H9 (cell line): ENCODE measurements around the gene CMYA5. TPM values are rescaled to one million over a fixed set of nuclear protein-coding genes. Genes with fewer than 3 reads are reported as not detected.

Experiments used
- DNase-seq: peaks from one replicate; pipeline ENCODE4 v3.0.0-alpha.2; 2017
- H2AFZ ChIP-seq: one replicate; pipeline ENCODE4 v1.6.1; 2013; ENCODE audit warnings: mild to moderate bottlenecking, low read length, control low read depth, moderate library complexity
- H2AK5ac ChIP-seq: 2 replicates; pipeline ENCODE4 v1.6.1; 2013; ENCODE audit warnings: low read length, control low read depth, mixed read lengths; ENCODE audit not compliant: insufficient read length
- H2BK120ac ChIP-seq: one replicate; pipeline ENCODE4 v1.6.1; 2013; ENCODE audit warnings: low read depth, mild to moderate bottlenecking, low read length, control low read depth, inconsistent platforms; ENCODE audit not compliant: poor library complexity, severe bottlenecking
- H2BK12ac ChIP-seq: 2 replicates; pipeline ENCODE4 v1.6.1; 2013; ENCODE audit warnings: low read length, control low read depth, mixed read lengths, low read depth; ENCODE audit not compliant: insufficient read length
- H2BK15ac ChIP-seq: 2 replicates; pipeline ENCODE4 v1.6.1; 2013; ENCODE audit warnings: low read depth, low read length, control low read depth
- H2BK20ac ChIP-seq: one replicate; pipeline ENCODE4 v1.6.1; 2013; ENCODE audit warnings: low read depth, mild to moderate bottlenecking, low read length, control low read depth, inconsistent platforms; ENCODE audit not compliant: poor library complexity, severe bottlenecking
- H2BK5ac ChIP-seq: 2 replicates; pipeline ENCODE4 v1.6.1; 2013; ENCODE audit warnings: low read length, control low read depth, mixed read lengths; ENCODE audit not compliant: insufficient read length
- H3K14ac ChIP-seq: 2 replicates; pipeline ENCODE4 v1.6.1; 2013; ENCODE audit warnings: low read length, control low read depth; ENCODE audit not compliant: insufficient read depth
- H3K18ac ChIP-seq: 2 replicates; pipeline ENCODE4 v1.6.1; 2013; ENCODE audit warnings: low read depth, mild to moderate bottlenecking, mixed read lengths, low read length, control low read depth; ENCODE audit not compliant: insufficient read length
- H3K23ac ChIP-seq: 2 replicates; pipeline ENCODE4 v1.6.1; 2013; ENCODE audit warnings: low read length, control low read depth, mixed read lengths, low read depth; ENCODE audit not compliant: insufficient read length
- H3K23me2 ChIP-seq: 2 replicates; pipeline ENCODE4 v1.6.1; 2013; ENCODE audit warnings: low read depth, mild to moderate bottlenecking, mixed read lengths, low read length, control low read depth; ENCODE audit not compliant: insufficient read length, poor library complexity, severe bottlenecking
- H3K27ac ChIP-seq: 2 replicates; pipeline ENCODE4 v1.5.1; 2013; ENCODE audit warnings: low read length, control low read depth, mixed read lengths, low read depth; ENCODE audit not compliant: insufficient read length
- H3K27me3 ChIP-seq: 2 replicates; pipeline ENCODE4 v1.6.1; 2013; ENCODE audit warnings: low read length, control low read depth, inconsistent platforms; ENCODE audit not compliant: insufficient read depth
- H3K4ac ChIP-seq: 2 replicates; pipeline ENCODE4 v1.6.1; 2013; ENCODE audit warnings: low read depth, mild to moderate bottlenecking, control low read depth, inconsistent platforms, low read length, moderate library complexity
- H3K4me1 ChIP-seq: 2 replicates; pipeline ENCODE4 v1.6.1; 2013; ENCODE audit warnings: low read length, control low read depth, inconsistent platforms; ENCODE audit not compliant: insufficient read depth
- H3K4me2 ChIP-seq: 2 replicates; pipeline ENCODE4 v1.6.1; 2013; ENCODE audit warnings: low read length, control low read depth, mixed read lengths; ENCODE audit not compliant: insufficient read length, insufficient read depth
- H3K56ac ChIP-seq: 2 replicates; pipeline ENCODE4 v1.6.1; 2013; ENCODE audit warnings: low read depth, mild to moderate bottlenecking, mixed read lengths, low read length, control low read depth; ENCODE audit not compliant: insufficient read length
- H3K79me1 ChIP-seq: 2 replicates; pipeline ENCODE4 v1.6.1; 2013; ENCODE audit warnings: low read depth, mild to moderate bottlenecking, moderate library complexity, low read length, control low read depth, inconsistent platforms; ENCODE audit not compliant: insufficient read depth, poor library complexity, severe bottlenecking
- H3K79me2 ChIP-seq: 2 replicates; pipeline ENCODE4 v1.6.1; 2013; ENCODE audit warnings: low read length, control low read depth, inconsistent platforms; ENCODE audit not compliant: insufficient read depth
- H3K9ac ChIP-seq: 2 replicates; pipeline ENCODE4 v1.6.1; 2013; ENCODE audit warnings: low read length, control low read depth, mixed read lengths; ENCODE audit not compliant: insufficient read length; ENCODE audit errors: extremely low read depth
- H3K9me3 ChIP-seq: one replicate; pipeline ENCODE4 v1.6.1; 2013; ENCODE audit warnings: low read depth, low read length, inconsistent platforms; ENCODE audit not compliant: control insufficient read depth
- H3T11ph ChIP-seq: one replicate; pipeline ENCODE4 v1.6.1; 2013; ENCODE audit warnings: mild to moderate bottlenecking, low read length, control low read depth, inconsistent platforms
- H4K20me1 ChIP-seq: one replicate; pipeline ENCODE4 v1.6.1; 2013; ENCODE audit not compliant: control insufficient read depth, insufficient read length, insufficient read depth
- H4K5ac ChIP-seq: 2 replicates; pipeline ENCODE4 v1.6.1; 2013; ENCODE audit warnings: low read depth, mild to moderate bottlenecking, mixed read lengths, low read length, control low read depth; ENCODE audit not compliant: insufficient read length
- H4K8ac ChIP-seq: replicated peaks from 2 replicates; pipeline ENCODE4 v1.6.1; 2013; ENCODE audit warnings: low read length, control low read depth, mixed read lengths, low read depth; ENCODE audit not compliant: insufficient read length
- H4K91ac ChIP-seq: 2 replicates; pipeline ENCODE4 v1.6.1; 2013; ENCODE audit warnings: low read depth, mild to moderate bottlenecking, moderate library complexity, mixed read lengths, low read length, control low read depth; ENCODE audit not compliant: insufficient read length
- H3K27ac Mint-ChIP-seq, 3 experiments: 2 replicates in 2 of 3; 3 replicates in 1 of 3; pipeline ENCODE4 v1.8.0; 2020 to 2021; ENCODE audit warnings: mixed read lengths in 3 of 3, mild to moderate bottlenecking in 1 of 3, moderate library complexity in 1 of 3
- H3K27me3 Mint-ChIP-seq: 2 replicates; pipeline ENCODE4 v1.8.0; 2021; ENCODE audit warnings: low read depth, mild to moderate bottlenecking, moderate library complexity, mixed read lengths
- H3K36me3 Mint-ChIP-seq, 3 experiments: 2 replicates in 2 of 3; 3 replicates in 1 of 3; pipeline ENCODE4 v1.8.0; 2020 to 2021; ENCODE audit warnings: low read depth in 3 of 3, mixed read lengths in 3 of 3; ENCODE audit not compliant: insufficient read depth in 1 of 3
- H3K4me1 Mint-ChIP-seq, 2 experiments: 2 replicates each; pipeline ENCODE4 v1.8.0; 2020; ENCODE audit warnings: mixed read lengths in 2 of 2
- H3K4me3 Mint-ChIP-seq, 2 experiments: 2 replicates in 1 of 2; 3 replicates in 1 of 2; pipeline ENCODE4 v1.8.0; 2020 to 2021; ENCODE audit warnings: mild to moderate bottlenecking in 2 of 2, mixed read lengths in 2 of 2, moderate library complexity in 1 of 2
- H3K9me3 Mint-ChIP-seq, 2 experiments: 2 replicates in 1 of 2; 3 replicates in 1 of 2; pipeline ENCODE4 v1.8.0; 2020; ENCODE audit warnings: mild to moderate bottlenecking in 2 of 2, mixed read lengths in 2 of 2, moderate library complexity in 1 of 2
- CTCF ChIP-seq: fragments of 200-600 bp; sonication (generic); conservative IDR thresholded peaks from 3 replicates; pipeline ENCODE4 v1.8.0; 2021; ENCODE audit warnings: antibody characterized with exemption, mild to moderate bottlenecking
- total RNA-seq: library from RNA; stranded (reverse); gene quantifications from 2 replicates; pipeline ENCODE4 v1.2.1, GENCODE V29; 2021

CMYA5 gene
- total RNA-seq, 1 experiment from 2014 or later: 1.8 TPM

GRCh38 chr5:79704553-79704952 lies 14.9 kb downstream of the CMYA5 start:
- Histone ChIP-seq H3K9ac (no peak overlapping the region), H3K14ac (no peak overlapping the region), H3K9me3 (no peaks in the 10 kb centered on the region), H3K4me2 (no peak overlapping the region), H3K79me1 (no peaks in the 10 kb centered on the region), H3K56ac (no peak overlapping the region), H2AK5ac (no peak overlapping the region), H4K8ac (no peak overlapping the region), H2BK5ac (no peak overlapping the region), H2AFZ (no peak overlapping the region), H3K27me3 (no peaks in the 10 kb centered on the region), H4K5ac (no peak overlapping the region), H2BK120ac (no peak overlapping the region), H2BK12ac (no peak overlapping the region), H4K20me1 (no peaks in the 10 kb centered on the region), H2BK15ac (no peak overlapping the region), H3K79me2 (no peaks in the 10 kb centered on the region), H3K27ac (no peak overlapping the region), H3T11ph (no peak overlapping the region), H3K4ac (no peak overlapping the region), H3K23ac (no peak overlapping the region), H3K4me1 (no peaks in the 10 kb centered on the region; the same call in 1 of the 2 replicates), H3K18ac (no peak overlapping the region), H3K23me2 (no peaks in the 10 kb centered on the region), H2BK20ac (no peak overlapping the region), H4K91ac (no peak overlapping the region)
- H3K27ac Mint-ChIP-seq: no peak overlapping the region; a peak in 1 of 7 replicates
- no peaks in the 10 kb centered on the region; the same call in 1 of the 2 replicates for H3K27me3 Mint-ChIP-seq
- TF ChIP-seq CTCF: no peak
- H3K4me1 Mint-ChIP-seq: peaks cover 2 to 3% of the 10 kb centered on the region in 2 experiments; a peak in 3 of 4 replicates
- H3K36me3 Mint-ChIP-seq: peaks cover 0 to 7% (median 4%) of the 10 kb centered on the region in 3 experiments; a peak in 2 of 7 replicates
- no peak overlapping the region for H3K4me3 Mint-ChIP-seq
- peaks cover 12 to 13% of the 10 kb centered on the region in 2 experiments for H3K9me3 Mint-ChIP-seq
- DNase-seq: no peak
